Endothelial cell of umbilical vein (primary cell): Measurements from ENCODE around the gene CASP3. TPM values are rescaled to one million over a fixed set of nuclear protein-coding genes. Genes with fewer than 3 reads are reported as not detected.
"Not testable (repeated sequence)": the region's sequence is repeated elsewhere in the genome, so short reads cannot be mapped to it uniquely, and the experiment has no call there.

Experiments
- BruUV-seq: library from RNA; stranded (reverse); fragments of 400-500 nt; replicated peaks from 2 replicates; lab custom pipeline; 2021; lab: Mats Ljungman, UMichigan
- CTCF ChIA-PET: fragments of 300-600, 350-600 bp; sonication (Branson Sonifier 250); formaldehyde crosslinking; loops from one replicate; lab custom pipeline; 2021; ENCODE audit warnings: antibody characterized with exemption, inconsistent platforms; lab: Charles Lee
- POLR2A ChIA-PET: fragments of 300-600, 350-600 bp; sonication (Branson Sonifier 250); formaldehyde crosslinking; loops from one replicate; lab custom pipeline; 2021; ENCODE audit warnings: antibody characterized with exemption, inconsistent platforms; lab: Charles Lee
- DNase-seq: peaks from one replicate; pipeline ENCODE4 v3.0.0-alpha.2; 2011; ENCODE audit warnings: low read depth, low spot score
- FAIRE-seq: peaks from 2 replicates; lab custom pipeline; 2011; peaks lifted over from hg19 to GRCh38; lab: Jason Lieb, UNC
- H2AFZ ChIP-seq: 2 replicates; pipeline ENCODE4 v1.6.0; 2012; ENCODE audit warnings: low read depth, low read length, control low read depth, inconsistent platforms
- H3K27ac ChIP-seq: 2 replicates; pipeline ENCODE4 v1.5.1; 2011; ENCODE audit warnings: low read depth, mild to moderate bottlenecking, control low read depth, low read length, moderate library complexity; ENCODE audit not compliant: insufficient read depth
- H3K27me3 ChIP-seq, 2 experiments: 2 replicates each; pipeline versions ENCODE4 v1.6.0 to v1.6.1; 2011; ENCODE audit warnings: low read length in 2 of 2, mixed read lengths in 1 of 2; ENCODE audit not compliant: control insufficient read depth in 2 of 2, insufficient read depth in 2 of 2
- H3K36me3 ChIP-seq, 2 experiments: 2 replicates in 1 of 2; 3 replicates in 1 of 2; pipeline ENCODE4 v1.5.1; 2011; ENCODE audit warnings: low read length in 2 of 2, mild to moderate bottlenecking in 1 of 2, moderate library complexity in 1 of 2; ENCODE audit not compliant: control insufficient read depth in 2 of 2, insufficient read depth in 2 of 2; ENCODE audit errors: extremely low read depth in 1 of 2
- H3K4me1 ChIP-seq: 3 replicates; pipeline ENCODE4 v1.5.1; 2011; ENCODE audit warnings: mild to moderate bottlenecking, low read length; ENCODE audit not compliant: control insufficient read depth, insufficient read depth; ENCODE audit errors: extremely low read depth
- H3K4me2 ChIP-seq: 2 replicates; pipeline ENCODE4 v1.6.1; 2011; ENCODE audit warnings: low read length, control low read depth, mixed read lengths; ENCODE audit not compliant: insufficient read depth
- H3K4me3 ChIP-seq, 3 experiments: fragments of 200-600 bp in 1 of 3; sonication (generic), shearing (Covaris generic) in 1 of 3; replicated peaks in 1 of 3; 2 replicates each; pipeline ENCODE4 v1.5.1; 2011 to 2016; ENCODE audit warnings: control low read depth in 3 of 3, low read length in 3 of 3, mild to moderate bottlenecking in 2 of 3, inconsistent platforms in 1 of 3, low read depth in 1 of 3, moderate library complexity in 1 of 3; ENCODE audit not compliant: insufficient read depth in 1 of 3
- H3K79me2 ChIP-seq: 2 replicates; pipeline ENCODE4 v1.6.0; 2012; ENCODE audit warnings: low read length, inconsistent platforms; ENCODE audit not compliant: control insufficient read depth, insufficient read depth
- H3K9ac ChIP-seq: replicated peaks from 2 replicates; pipeline ENCODE3; 2011; ENCODE audit warnings: low read length, control low read depth; ENCODE audit not compliant: insufficient read depth; ENCODE audit errors: extremely low read depth
- H3K9me1 ChIP-seq: replicated peaks from 3 replicates; pipeline ENCODE4 v1.6.0; 2011; ENCODE audit warnings: mild to moderate bottlenecking, low read length; ENCODE audit not compliant: control insufficient read depth, insufficient read depth; ENCODE audit errors: extremely low read depth
- H3K9me3 ChIP-seq: replicated peaks from 2 replicates; pipeline ENCODE4 v1.5.1; 2012; ENCODE audit warnings: low read length, inconsistent platforms; ENCODE audit not compliant: control insufficient read depth, insufficient read depth
- H4K20me1 ChIP-seq: replicated peaks from 2 replicates; pipeline ENCODE3; 2011; ENCODE audit warnings: mild to moderate bottlenecking, low read length; ENCODE audit not compliant: control insufficient read depth, insufficient read depth; ENCODE audit errors: extremely low read depth
- MAX ChIP-seq: IDR thresholded peaks from 2 replicates; pipeline ENCODE4 v1.6.1; 2011; ENCODE audit not compliant: insufficient read depth, insufficient read length
- POLR2A ChIP-seq: IDR thresholded peaks from 2 replicates; pipeline ENCODE4 v1.6.1; 2012; ENCODE audit warnings: low read depth, mild to moderate bottlenecking, control low read depth, low read length
- POLR2AphosphoS5 ChIP-seq: IDR thresholded peaks from 2 replicates; pipeline ENCODE4 v1.6.1; 2012; ENCODE audit warnings: low read depth, mild to moderate bottlenecking, control low read depth, low read length, moderate library complexity; ENCODE audit not compliant: insufficient read depth
- dilution Hi-C: fragments of 300-500 bp; cut with MboI; formaldehyde crosslinking; loops from one replicate; pipeline ENCODE4 v1.15.0; 2019; ENCODE audit warnings: low sequenced_read_pairs; ENCODE audit not compliant: extremely low pct_ligation_motif_present
- intact Hi-C: fragments of 100-400 bp; cut with micrococcal nuclease; formaldehyde crosslinking; loops from one replicate; pipeline ENCODE4 v1.10.0; 2022
- polyA plus RNA-seq, 4 experiments: library from polyadenylated mRNA; depleted of rRNA in 3 of 4; stranded (reverse) in 3 of 4; unstranded in 1 of 4; fragments of >200 nt; gene quantifications; 2 replicates each; pipeline versions ENCODE4 v1.2.1 to v1.2.3, GENCODE V29; 2011 to 2012; ENCODE audit warnings: missing spikeins in 1 of 4
- total RNA-seq: library from RNA; stranded (reverse); gene quantifications from 2 replicates; pipeline ENCODE4 v1.2.3, GENCODE V29; 2021

CASP3 gene
- total and polyA plus RNA-seq, 2 donors (not counting 3 experiments of a cell fraction or from before 2014, with no cell fraction given): 26.0 to 54.5 TPM

GRCh38 chr4:184628103-184628502 lies 21.1 kb downstream of the CASP3 start:
- Histone ChIP-seq H3K79me2 (peaks cover 2% of the 10 kb centered on the region), H3K4me3 (no peak overlapping the region), H3K9ac (no peak overlapping the region), H3K4me1 (no peaks in the 10 kb centered on the region), H3K4me2 (no peak overlapping the region), H3K27ac (no peak overlapping the region), H3K9me3 (no peaks in the 10 kb centered on the region), H3K27me3 (no peaks in the 10 kb centered on the region), H4K20me1 (no peaks in the 10 kb centered on the region), H3K9me1 (no peaks in the 10 kb centered on the region), H2AFZ (no peak overlapping the region), H3K36me3 (peaks cover 0 to 29% of the 10 kb centered on the region in 2 experiments)
- intact Hi-C loops: no loop called here
- DNase-seq: no peak
- POLR2A ChIA-PET: no interaction called here
- TF ChIP-seq POLR2AphosphoS5 (no peak), MAX (no peak), POLR2A (no peak)
- no peak for FAIRE-seq
- BruUV-seq: TSS peak; percentile 24
- dilution Hi-C loops: no loop called here
- CTCF ChIA-PET: interaction anchor here (1.7 kb wide), 1 partner anchor 364 kb away, joined by 6 read pairs; no protein-coding TSS in a partner anchor

GRCh38 chr4:184625783-184626596 lies 23.3 kb downstream of the CASP3 start:
- H3K4me1 ChIP-seq, H3K27ac ChIP-seq, BruUV-seq, H3K9me1 ChIP-seq, H3K9ac ChIP-seq, intact Hi-C loops, H3K27me3 ChIP-seq, dilution Hi-C loops, CTCF ChIA-PET, H2AFZ ChIP-seq, DNase-seq, H3K4me2 ChIP-seq, POLR2A ChIA-PET, H3K4me3 ChIP-seq, FAIRE-seq, H3K9me3 ChIP-seq, H4K20me1 ChIP-seq, H3K79me2 ChIP-seq: not testable (repeated sequence)
- peaks cover 0 to 24% of the 10 kb centered on the region in 2 experiments for H3K36me3 ChIP-seq
